ENCODE measurements around the gene CHN2.
"Not testable (repeated sequence)": the region's sequence is repeated elsewhere in the genome, so short reads cannot be mapped to it uniquely, and the experiment has no call there.

Gene CHN2

GRCh38 chr7:29190349-29191045 lies 4.1 kb upstream of the CHN2 start:
- FAIRE-seq, result no peak

GRCh38 chr7:29192323-29192722 lies 2.3 kb upstream of the CHN2 start:
- no peak for FAIRE-seq

GRCh38 chr7:29192811-29193210 lies 1.8 kb upstream of the CHN2 start:
- FAIRE-seq, result no peak

DNA sequence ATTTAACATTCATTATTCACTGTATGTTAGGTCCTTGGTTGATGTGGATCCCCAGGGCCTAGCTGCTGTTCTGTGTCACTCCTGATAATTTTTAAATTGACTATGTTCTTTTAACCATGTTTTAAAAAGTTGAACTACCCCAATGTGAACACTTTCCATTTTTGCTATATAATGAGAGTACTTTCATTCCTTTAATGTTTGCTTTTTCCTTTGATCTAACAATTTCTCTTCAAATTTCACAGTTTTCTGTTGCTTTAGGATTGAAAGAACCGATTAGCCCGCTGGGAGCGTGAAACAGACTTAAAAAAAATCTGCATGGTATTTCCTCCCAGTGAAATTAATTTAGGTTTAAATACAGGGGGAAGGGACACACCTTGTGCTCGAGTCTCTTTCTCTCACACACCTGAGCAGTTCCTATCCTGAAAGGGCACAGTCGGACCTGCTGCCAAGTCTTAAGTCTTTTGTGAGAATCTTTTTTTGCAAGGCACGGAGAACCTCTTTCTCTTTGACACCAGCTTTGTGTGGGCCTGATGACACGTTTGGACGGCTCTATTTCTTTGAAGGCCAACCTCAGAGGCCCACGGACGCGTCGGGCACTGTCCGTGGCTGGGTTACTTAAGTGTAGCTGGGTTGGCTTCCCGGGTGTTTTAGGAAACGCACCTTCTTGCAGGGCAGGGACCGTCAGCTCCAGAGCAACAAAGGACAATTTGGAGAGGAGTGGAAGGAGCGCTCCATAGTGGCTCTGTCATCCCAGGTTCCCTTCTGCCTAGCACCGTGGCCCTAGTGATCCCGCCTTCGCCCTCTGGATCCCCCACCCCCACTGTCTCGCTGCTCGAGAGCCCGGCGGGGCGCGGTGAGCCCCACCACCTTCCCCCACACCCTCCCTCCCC lies 1.0 kb upstream of the CHN2 start:
- FAIRE-seq, result no peak

DNA sequence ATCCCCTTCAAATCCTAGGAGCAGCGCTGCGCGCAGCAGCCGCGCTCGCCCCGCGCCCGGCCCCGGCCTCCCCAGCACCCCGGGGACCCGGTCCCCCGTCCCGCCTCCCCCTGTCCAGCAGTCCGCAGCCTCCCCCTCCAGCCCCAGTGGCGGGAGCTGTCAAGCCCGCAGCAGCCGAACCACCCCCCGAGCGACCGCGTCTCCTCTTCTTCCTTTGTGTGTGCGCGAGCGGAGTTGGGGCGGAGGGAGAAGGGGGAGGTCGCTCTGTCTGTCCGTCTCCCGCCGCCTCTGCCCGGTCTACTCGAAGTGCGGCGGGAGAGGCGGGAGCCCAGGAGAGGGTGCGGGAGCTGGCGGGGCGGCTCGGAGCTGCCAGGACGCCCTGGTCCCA lies 375 bp upstream of the CHN2 start:
- FAIRE-seq, result no peak

DNA sequence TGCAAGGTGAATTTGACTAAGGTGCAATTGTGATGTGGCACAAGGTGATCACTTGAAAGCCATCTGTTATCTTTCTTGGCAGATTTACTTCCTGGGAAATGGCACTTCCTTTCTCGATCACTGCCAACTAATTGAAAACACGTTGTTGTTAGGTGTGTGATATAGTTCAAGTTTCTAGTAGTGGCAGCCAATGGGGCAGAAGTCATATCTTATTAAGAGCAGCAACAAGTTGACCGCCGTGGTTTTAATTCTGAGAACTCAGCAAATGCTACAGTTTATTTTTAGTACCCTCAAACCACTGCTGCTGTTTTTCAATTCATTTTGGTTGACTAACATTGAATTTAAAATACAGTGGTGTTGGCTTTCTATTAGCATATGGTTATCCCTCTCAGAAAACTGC lies 1.6 kb downstream of the CHN2 start:
- FAIRE-seq, result no peak

GRCh38 chr7:29196971-29197595 lies 2.5 kb downstream of the CHN2 start:
- no peak for FAIRE-seq

DNA sequence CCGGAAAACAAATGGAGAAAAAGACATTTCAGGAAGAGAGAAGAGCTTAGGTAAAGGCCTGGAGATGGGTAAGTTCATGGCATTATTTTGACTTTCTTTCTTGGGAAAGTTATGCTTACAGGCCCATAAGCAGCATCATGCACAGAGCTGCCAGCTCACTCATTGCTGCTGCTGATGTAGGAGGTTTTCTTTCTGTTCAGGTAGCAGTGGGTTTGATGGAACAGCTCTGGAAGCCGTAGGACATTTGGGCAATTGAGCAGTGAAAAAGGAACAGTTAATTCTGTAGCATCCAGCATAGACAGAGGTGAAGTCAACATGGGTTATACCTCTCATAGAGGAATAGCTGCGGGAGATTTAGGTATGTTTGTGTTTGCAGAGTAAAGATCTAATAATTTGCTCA lies 3.3 kb downstream of the CHN2 start:
- FAIRE-seq, result no peak

GRCh38 chr7:29199776-29200175 lies 5.2 kb downstream of the CHN2 start:
- no peak for FAIRE-seq

- FAIRE-seq, result no peak
Measured at GRCh38 chr7:29202651-29203069, 8.1 kb downstream of the CHN2 start.

DNA sequence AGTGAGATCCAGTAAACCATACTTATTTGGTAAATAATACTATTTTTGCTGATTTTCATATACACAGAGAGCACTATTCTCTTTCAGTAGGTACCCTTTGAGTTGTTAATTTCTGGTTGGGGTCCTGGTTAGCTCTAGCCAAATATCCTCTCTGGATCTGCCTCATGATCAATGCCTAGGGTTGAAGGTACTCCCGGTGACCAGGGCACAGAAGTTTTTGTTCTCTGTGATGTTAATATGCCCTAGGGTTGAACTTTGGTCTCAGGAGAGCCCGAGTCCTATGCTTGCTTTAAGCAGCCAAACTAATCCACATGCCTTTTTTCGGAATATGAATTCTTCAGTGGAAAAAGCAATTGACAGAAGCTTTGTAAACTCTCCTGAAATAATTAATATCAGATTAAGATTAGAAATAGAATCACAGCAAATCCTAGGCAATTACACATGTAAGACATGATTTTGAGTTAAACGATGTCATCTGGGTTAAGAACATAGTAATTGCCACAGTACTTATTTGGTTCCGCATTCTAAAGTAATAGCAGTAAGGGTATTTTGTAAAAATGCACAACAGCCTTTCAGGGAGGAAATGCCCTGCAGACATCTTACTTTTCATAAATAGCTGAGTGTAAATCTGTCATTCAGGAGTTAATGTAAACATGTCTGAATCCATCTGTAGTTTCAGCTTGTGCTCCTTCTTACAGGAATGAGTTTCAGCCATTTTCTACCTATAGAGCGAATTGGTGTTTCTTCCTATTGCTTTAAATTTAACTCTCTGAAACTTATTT lies 10.1 kb downstream of the CHN2 start:
- FAIRE-seq, result no peak

DNA sequence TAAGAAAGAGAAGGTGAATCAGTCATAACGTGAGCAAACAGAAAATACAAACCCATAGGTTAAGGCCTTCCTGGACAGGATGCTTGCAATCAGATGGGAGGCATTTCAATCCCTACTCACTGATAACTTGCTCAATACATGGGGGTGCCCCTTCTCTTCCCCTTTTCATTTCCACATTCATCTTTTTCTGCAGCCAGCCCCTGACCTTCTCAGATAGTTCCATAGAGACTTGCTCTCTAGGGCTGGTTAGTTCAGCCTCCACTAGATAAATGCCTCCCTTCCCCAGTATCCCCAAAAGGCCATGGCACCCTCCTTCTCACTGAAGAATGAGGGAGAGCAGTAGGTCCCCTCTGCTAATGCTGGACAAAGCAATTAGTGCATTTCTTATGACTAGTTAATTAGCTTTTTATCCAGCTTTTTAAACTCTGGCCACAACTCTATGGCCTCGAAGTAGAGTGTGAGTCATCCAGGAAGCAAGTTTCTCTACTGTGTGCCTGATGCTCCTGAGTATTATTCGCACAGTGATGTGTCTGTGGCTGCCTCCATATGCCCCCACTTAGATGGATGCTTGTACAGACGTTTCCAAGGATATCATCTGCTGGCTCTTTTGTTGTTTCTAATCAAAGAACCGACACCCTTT lies 12.7 kb downstream of the CHN2 start:
- FAIRE-seq, result no peak

DNA sequence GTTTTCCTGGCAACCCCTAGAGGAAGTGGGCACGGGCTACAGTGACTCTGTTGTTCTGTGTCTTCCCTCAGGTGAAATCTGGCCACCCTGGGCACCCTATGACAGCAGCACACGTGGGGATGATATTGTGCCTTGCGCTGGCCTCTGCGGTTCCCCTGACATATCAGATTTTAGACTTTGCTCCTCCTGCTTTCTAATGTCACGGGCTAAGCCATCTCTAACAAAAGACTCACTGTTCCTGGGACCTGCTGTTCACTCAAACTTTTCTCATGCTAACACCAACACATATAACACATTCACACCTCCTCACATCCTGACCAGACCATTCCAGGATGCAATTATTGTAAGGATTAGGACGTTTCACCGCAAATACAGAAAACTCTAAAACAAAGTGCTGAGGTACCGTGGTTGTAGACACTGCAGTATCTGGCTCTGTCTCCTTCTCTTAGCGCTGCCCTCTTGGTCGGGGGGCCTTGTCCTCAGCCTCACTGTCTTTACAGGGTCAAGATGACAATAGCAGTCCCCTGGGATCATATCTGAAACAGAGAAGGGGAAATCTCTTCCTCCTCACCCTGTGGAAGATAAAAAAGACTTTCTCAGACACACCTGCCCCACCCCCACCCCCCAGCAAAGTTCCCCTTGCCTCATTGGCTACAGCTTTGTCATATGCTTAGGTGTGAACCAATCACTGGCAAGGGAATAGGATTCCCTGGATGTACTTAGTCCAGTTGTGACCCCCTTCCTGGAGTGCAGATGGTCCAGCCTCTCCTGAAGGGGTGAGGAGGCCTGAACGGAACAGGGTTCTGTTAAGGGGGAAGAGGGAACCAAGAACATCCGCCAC lies 14.1 kb downstream of the CHN2 start:
- no peak for FAIRE-seq

DNA sequence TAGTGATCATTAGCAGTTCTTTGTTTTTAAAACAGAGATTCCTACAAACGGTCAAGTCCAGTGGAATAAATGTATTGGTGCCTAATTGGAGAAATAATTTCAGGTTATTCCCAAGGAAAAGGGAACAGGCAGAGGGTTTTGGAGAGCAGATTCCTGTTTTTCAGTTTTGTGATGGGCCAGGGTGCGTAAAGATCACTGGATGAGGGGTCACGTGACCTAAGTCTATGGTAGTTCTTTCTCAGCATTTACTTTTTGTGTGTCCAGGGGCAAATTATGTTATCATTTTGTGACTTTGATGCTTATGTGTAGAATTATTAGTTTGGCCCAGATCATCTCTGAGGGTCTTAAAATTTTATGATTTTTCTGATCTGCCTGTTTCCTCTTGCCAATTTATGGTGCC lies 15.2 kb downstream of the CHN2 start:
- FAIRE-seq, result no peak

GRCh38 chr7:29212736-29213135 lies 18.2 kb downstream of the CHN2 start:
- FAIRE-seq, result not testable (repeated sequence)

DNA sequence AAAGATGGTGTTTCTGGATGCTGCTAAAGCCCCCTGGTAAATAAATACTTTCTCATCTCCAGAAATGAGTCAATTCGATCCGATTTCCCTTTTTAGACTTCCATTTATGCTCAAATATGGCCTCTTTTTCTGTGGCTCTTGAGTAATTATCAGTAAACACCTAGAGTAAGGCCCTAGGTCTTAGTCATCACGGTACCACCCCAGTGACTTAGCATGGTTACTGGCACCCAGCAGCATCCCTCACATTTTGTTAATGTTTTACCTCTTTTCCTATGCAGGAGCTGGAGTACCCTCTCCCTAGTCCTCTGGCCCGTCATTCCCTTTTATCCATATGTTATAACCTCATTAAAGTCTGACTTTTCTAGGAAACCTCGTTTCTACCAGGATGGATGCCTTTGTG lies 19.5 kb downstream of the CHN2 start:
- no peak for FAIRE-seq

- no peak for FAIRE-seq
Measured at GRCh38 chr7:29214816-29215215, 20.2 kb downstream of the CHN2 start.

DNA sequence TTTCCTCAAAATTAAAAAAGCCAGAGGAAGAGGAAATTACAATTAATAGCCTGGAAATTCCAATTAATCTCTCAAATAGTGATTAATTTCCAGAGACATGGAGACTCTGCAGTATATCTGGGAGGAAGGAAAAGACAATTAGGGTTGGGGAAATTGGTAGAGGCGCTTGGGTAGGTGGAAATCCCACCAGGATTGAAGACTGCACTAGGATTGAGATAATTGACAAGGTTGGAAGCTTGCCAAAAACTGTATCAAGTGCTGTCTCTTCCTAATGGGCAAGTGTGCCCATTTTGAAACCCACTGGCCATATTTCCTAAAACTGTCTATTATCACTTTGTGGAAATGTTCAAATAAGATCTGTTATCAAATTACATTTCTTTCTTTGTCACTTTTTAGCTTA lies 21.6 kb downstream of the CHN2 start:
- FAIRE-seq, result no peak

GRCh38 chr7:29217113-29217512 lies 22.5 kb downstream of the CHN2 start:
- no peak for FAIRE-seq

GRCh38 chr7:29224726-29225125 lies 30.2 kb downstream of the CHN2 start:
- FAIRE-seq, result no peak

DNA sequence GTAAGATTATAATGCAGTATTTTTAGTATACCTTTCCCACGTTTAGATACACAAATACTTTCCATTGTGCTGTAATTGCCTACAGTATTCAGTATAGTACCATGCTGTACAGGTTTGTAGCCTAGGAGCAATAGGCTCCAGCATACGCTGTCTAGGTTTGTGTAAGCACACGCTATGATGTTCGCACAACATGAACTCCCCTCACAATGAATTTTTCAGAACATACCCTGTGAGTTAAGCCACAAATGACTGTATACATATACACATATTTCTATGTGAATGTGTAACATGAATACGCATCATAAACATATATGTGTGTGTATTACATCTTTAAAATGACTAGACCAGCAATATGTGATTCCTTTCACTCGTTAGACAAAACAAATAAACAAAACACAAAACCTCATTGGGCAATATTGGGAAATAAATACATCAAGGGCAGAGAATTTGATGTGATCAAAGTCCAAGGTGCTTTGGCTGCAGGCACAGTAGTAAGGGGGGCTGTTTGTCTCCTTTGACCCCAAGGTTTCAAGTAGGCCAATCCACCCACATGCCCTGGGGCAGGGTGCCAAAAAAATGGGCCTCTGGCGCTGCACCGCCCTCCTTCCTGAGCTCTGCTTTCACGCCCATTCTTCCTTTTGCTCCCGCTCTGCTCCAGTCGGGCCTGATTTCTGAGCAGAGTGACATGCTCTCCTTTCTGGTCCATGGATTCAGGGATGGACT lies 33.9 kb downstream of the CHN2 start:
- no peak for FAIRE-seq

Measured in endometrium (tissue), 2 donors.